HL-60 (cell line): ENCODE measurements around the gene ATG2B.
"Not testable (repeated sequence)": the region's sequence is repeated elsewhere in the genome, so short reads cannot be mapped to it uniquely, and the experiment has no call there.

Source experiments
- DNase-seq, 2 experiments: peaks; one replicate each; pipeline ENCODE4 v3.0.0-alpha.2; 2010 to 2020; ENCODE audit warnings: low read depth in 1 of 2, low spot score in 1 of 2
- H3K27ac ChIP-seq: fragments of 250-450 bp; sonication (Bioruptor Pico); replicated peaks from 2 replicates; pipeline ENCODE4 v1.5.1; 2020; ENCODE audit warnings: mild to moderate bottlenecking, moderate library complexity
- H3K27me3 ChIP-seq: fragments of 250-450 bp; sonication (Bioruptor Pico); 2 replicates; pipeline ENCODE4 v1.5.1; 2021; ENCODE audit warnings: mild to moderate bottlenecking, moderate library complexity; ENCODE audit not compliant: insufficient read depth, poor library complexity, severe bottlenecking
- H3K4me3 ChIP-seq: replicated peaks from 2 replicates; pipeline ENCODE4 v1.5.1; 2011; ENCODE audit warnings: mild to moderate bottlenecking, control low read depth, low read length; ENCODE audit not compliant: insufficient read depth
- CTCF ChIP-seq: IDR thresholded peaks from one replicate; pipeline ENCODE4 v1.5.1; 2011; ENCODE audit warnings: low read length, control low read depth, inconsistent platforms; ENCODE audit not compliant: insufficient read depth
- GABPA ChIP-seq: IDR thresholded peaks from 2 replicates; pipeline ENCODE4 v1.6.1; 2012; ENCODE audit warnings: low read depth
- POLR2AphosphoS5 ChIP-seq: IDR thresholded peaks from 2 replicates; pipeline ENCODE4 v1.6.1; 2012; ENCODE audit warnings: low read depth
- REST ChIP-seq: IDR thresholded peaks from 2 replicates; pipeline ENCODE4 v1.6.1; 2012; ENCODE audit warnings: low read depth; ENCODE audit not compliant: insufficient replicate concordance
- SPI1 ChIP-seq: IDR thresholded peaks from 2 replicates; pipeline ENCODE4 v1.6.1; 2012; ENCODE audit warnings: low read depth, mild to moderate bottlenecking, borderline replicate concordance

Gene ATG2B

GRCh38 chr14:96349286-96350075 is 13.7 kb downstream of the ATG2B start:
- no peak overlapping the region for H3K27ac ChIP-seq
- H3K4me3 ChIP-seq, result no peak overlapping the region
- TF ChIP-seq GABPA, result no peak
- TF ChIP-seq POLR2AphosphoS5, result no peak
- no peak for TF ChIP-seq CTCF
- no peak for TF ChIP-seq SPI1
- no peak for TF ChIP-seq REST
- DNase-seq, result no peak
- H3K27me3 ChIP-seq, result no peaks in the 10 kb centered on the region

GRCh38 chr14:96347957-96348356 is 15.2 kb downstream of the ATG2B start:
- not testable (repeated sequence) for H3K27me3 ChIP-seq, DNase-seq, H3K27ac ChIP-seq, H3K4me3 ChIP-seq

- H3K4me3 ChIP-seq, result no peak overlapping the region
- TF ChIP-seq CTCF (no peak), GABPA (no peak), SPI1 (no peak), REST (no peak), POLR2AphosphoS5 (no peak)
- no peak overlapping the region for H3K27ac ChIP-seq
- DNase-seq, result no peak
- no peaks in the 10 kb centered on the region for H3K27me3 ChIP-seq
These were observed 17.5 kb downstream of the ATG2B start for GRCh38 chr14:96345669-96346068.

- Histone ChIP-seq H3K27ac (no peak overlapping the region), H3K4me3 (no peak overlapping the region), H3K27me3 (no peaks in the 10 kb centered on the region)
- no peak for TF ChIP-seq REST
- TF ChIP-seq GABPA, result no peak
- TF ChIP-seq POLR2AphosphoS5, result no peak
- TF ChIP-seq CTCF, result no peak
- no peak for TF ChIP-seq SPI1
- DNase-seq, result no peak
These were observed 21.8 kb downstream of the ATG2B start for GRCh38 chr14:96341323-96341722.
